GM13976 (cell line): ENCODE measurements around the gene SLC39A11.

Experiments
- DNase-seq: peaks from one replicate; pipeline ENCODE4 v3.0.0; 2012; ENCODE audit warnings: low spot score
- in situ Hi-C: fragments of 300-500 bp; cut with MboI; formaldehyde crosslinking; loops from one replicate; pipeline ENCODE4 v1.12.0; 2022; ENCODE audit warnings: low sequenced_read_pairs, mixed read lengths, inconsistent platforms; ENCODE audit not compliant: unreplicated experiment
- TF ChIP-seq, protein P1 (sequence below): IDR thresholded peaks from 2 replicates; pipeline ENCODE4 v1.5.1; 2012; ENCODE audit warnings: borderline replicate concordance, mild to moderate bottlenecking; ENCODE audit not compliant: insufficient read depth; ENCODE audit errors: extremely low read depth, missing control alignments, control extremely low read depth

SLC39A11 gene

GRCh38 chr17:72720494-72720825, 372.0 kb downstream of the SLC39A11 start:
- in situ Hi-C loops: loop anchor here (10.0 kb wide), 2 partner anchors 464 to 534 kb away; no protein-coding TSS in a partner anchor
- TF ChIP-seq, protein P1, sequence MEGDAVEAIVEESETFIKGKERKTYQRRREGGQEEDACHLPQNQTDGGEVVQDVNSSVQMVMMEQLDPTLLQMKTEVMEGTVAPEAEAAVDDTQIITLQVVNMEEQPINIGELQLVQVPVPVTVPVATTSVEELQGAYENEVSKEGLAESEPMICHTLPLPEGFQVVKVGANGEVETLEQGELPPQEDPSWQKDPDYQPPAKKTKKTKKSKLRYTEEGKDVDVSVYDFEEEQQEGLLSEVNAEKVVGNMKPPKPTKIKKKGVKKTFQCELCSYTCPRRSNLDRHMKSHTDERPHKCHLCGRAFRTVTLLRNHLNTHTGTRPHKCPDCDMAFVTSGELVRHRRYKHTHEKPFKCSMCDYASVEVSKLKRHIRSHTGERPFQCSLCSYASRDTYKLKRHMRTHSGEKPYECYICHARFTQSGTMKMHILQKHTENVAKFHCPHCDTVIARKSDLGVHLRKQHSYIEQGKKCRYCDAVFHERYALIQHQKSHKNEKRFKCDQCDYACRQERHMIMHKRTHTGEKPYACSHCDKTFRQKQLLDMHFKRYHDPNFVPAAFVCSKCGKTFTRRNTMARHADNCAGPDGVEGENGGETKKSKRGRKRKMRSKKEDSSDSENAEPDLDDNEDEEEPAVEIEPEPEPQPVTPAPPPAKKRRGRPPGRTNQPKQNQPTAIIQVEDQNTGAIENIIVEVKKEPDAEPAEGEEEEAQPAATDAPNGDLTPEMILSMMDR: no peak
- DNase-seq: no peak

- no peak for DNase-seq
- TF ChIP-seq, protein P1: no peak
- in situ Hi-C loops: loop anchor here (10.0 kb wide), 3 partner anchors 145 to 535 kb away; no protein-coding TSS in a partner anchor
These were observed 372.7 kb downstream of the SLC39A11 start for GRCh38 chr17:72719578-72720493.

DNA sequence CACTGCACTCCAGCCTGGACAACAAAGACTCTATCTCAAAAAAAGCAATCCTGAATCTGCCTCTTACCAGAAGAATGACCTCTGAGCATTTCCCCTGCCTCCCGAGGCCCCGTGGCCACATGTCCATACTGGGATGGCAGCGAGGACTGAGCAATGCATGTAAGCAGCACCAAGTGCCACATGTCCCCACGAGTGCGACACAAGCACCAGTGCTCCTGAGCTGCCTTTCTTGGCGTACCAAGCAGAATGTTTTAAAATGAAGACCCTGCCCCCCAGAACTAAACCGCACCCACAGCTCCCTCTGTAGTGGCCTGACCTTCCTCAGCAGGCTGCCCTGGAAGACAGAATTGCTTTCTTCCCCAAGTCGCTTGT, 373.3 kb downstream of the SLC39A11 start:
- TF ChIP-seq, protein P1: no peak
- in situ Hi-C loops: loop anchor here (10.0 kb wide), 1 partner anchor 144 kb away; no protein-coding TSS in a partner anchor
- no peak for DNase-seq

DNA sequence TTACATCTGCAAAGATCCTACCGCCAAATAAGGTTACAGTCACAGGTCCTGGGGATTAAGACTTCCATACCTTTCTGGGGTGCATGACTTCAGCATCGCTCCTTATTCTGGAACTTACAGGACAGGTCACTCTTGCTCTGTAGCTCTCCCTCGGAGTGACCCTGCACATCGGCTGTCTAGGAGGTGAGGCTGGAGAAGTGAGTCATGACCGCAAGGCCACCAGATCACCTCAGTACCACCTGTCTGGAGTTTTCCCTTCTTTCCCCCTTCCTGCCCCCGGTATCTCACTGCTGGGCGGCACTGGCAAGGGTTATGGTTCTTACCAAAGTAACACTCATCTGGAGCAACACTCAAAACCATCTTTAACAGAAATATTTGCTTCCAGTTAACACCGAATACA, 374.8 kb downstream of the SLC39A11 start:
- in situ Hi-C loops: loop anchor here (10.0 kb wide), 1 partner anchor 143 kb away; no protein-coding TSS in a partner anchor

DNA sequence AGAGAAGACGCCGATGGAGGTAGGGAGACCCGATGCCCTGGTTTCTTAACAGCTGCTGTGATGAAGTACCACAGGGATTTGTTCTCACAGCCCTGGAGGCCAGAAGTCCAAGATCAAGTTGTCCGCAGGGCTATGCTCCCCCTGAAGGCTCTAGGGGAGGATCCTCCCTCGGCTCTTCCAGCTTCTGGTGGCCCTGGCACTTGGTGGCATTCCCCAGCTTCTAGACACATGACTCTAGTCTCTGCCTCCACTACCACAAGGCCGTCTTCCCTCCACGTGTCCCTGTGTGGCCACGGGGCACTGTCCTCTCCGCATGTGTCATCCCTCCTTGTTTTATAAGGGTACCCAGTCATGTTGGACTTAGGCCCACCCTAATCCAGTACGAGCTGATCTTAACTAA, 375.2 kb downstream of the SLC39A11 start:
- in situ Hi-C loops: loop anchor here (10.0 kb wide), 1 partner anchor 142 kb away; no protein-coding TSS in a partner anchor
- TF ChIP-seq, protein P1: no peak
- DNase-seq: no peak

More for the DNA sequence above, 374.8 kb downstream of the SLC39A11 start:
- no peak for DNase-seq
- TF ChIP-seq, protein P1: no peak

DNA sequence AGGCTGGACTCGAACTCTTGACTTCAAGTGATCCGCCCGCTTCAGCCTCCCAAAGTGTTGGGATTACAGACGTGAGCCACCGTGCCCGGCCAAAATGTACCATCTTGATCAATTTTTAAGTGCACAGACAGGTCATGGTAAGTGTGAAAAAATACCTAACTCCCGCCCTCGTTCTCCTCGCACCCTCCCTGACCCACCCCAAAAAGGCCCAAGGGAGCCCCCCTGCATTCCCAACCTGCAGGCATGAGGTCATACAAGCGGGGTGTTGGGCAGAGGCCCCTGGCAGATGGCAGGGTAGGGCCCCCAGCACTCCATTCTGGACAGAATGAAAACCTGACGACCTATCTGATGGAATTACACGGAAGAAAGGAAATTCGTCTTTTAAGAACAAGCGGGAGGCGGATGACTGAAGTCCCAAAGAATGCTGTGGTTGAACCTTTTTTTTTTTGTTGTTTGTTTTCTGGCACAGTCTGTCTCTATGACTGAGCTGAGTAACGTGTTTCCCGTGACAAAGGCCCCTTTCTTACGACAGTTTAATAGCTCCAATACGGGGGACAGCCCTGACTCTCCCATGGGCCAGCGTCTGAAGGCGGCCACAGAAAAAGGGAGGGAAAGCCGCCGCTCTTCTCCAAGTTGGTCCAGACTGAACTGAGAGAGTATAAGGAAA, 376.4 kb downstream of the SLC39A11 start:
- no peak for DNase-seq
- TF ChIP-seq, protein P1: no peak
- in situ Hi-C loops: loop anchor here (10.0 kb wide), 1 partner anchor 141 kb away; no protein-coding TSS in a partner anchor
